Mesothelial cell of epicardium (in vitro differentiated cells): ENCODE data around the gene ACOT7. TPM values are rescaled to one million over a fixed set of nuclear protein-coding genes. Genes with fewer than 3 reads are reported as not detected.

ENCODE experiments used
- DNase-seq, 2 experiments: peaks; one replicate each; pipeline ENCODE4 v3.0.0; 2021; ENCODE audit warnings: low spot score in 2 of 2; ENCODE audit not compliant: unreplicated experiment in 2 of 2
- H3K27ac Mint-ChIP-seq: 2 replicates; pipeline ENCODE4 v1.8.0; 2021; ENCODE audit warnings: mixed read lengths
- H3K27me3 Mint-ChIP-seq: 2 replicates; pipeline ENCODE4 v1.8.0; 2021; ENCODE audit warnings: low read depth, mixed read lengths
- H3K36me3 Mint-ChIP-seq: 2 replicates; pipeline ENCODE4 v1.8.0; 2021; ENCODE audit warnings: mixed read lengths
- H3K4me1 Mint-ChIP-seq: 2 replicates; pipeline ENCODE4 v1.8.0; 2021; ENCODE audit warnings: mixed read lengths
- H3K4me3 Mint-ChIP-seq: 2 replicates; pipeline ENCODE4 v1.8.0; 2021; ENCODE audit warnings: mild to moderate bottlenecking, moderate library complexity, mixed read lengths
- H3K9me3 Mint-ChIP-seq: 2 replicates; pipeline ENCODE4 v1.8.0; 2021; ENCODE audit warnings: mixed read lengths
- CTCF ChIP-seq: fragments of 200-600 bp; sonication (generic); IDR thresholded peaks from one replicate; pipeline ENCODE4 v1.5.0; 2021; ENCODE audit warnings: antibody characterized with exemption; ENCODE audit not compliant: unreplicated experiment
- total RNA-seq: library from RNA; stranded (reverse); gene quantifications from 3 replicates; pipeline ENCODE4 v1.2.1, GENCODE V29; 2021

ACOT7 gene
- total RNA-seq, 1 donor from 2014 or later, result 20.3 TPM

GRCh38 chr1:6338695-6339094, 54.9 kb downstream of the ACOT7 start:
- no peaks in the 10 kb centered on the region for H3K27me3 Mint-ChIP-seq
- TF ChIP-seq CTCF, result no peak
- H3K9me3 Mint-ChIP-seq, result no peaks in the 10 kb centered on the region
- H3K36me3 Mint-ChIP-seq, result no peaks in the 10 kb centered on the region
- no peak for DNase-seq
- no peak overlapping the region for H3K27ac Mint-ChIP-seq
- no peak overlapping the region for H3K4me3 Mint-ChIP-seq
- H3K4me1 Mint-ChIP-seq, result peaks cover 3% of the 10 kb centered on the region

- DNase-seq, result no peak
- no peaks in the 10 kb centered on the region for H3K9me3 Mint-ChIP-seq
- no peaks in the 10 kb centered on the region for H3K36me3 Mint-ChIP-seq
- no peak overlapping the region for H3K4me3 Mint-ChIP-seq
- H3K27ac Mint-ChIP-seq, result no peak overlapping the region
- H3K27me3 Mint-ChIP-seq, result no peaks in the 10 kb centered on the region
- H3K4me1 Mint-ChIP-seq, result peaks cover 3% of the 10 kb centered on the region
- no peak for TF ChIP-seq CTCF
These were observed 56.6 kb downstream of the ACOT7 start for GRCh38 chr1:6336776-6337622.

- H3K27ac Mint-ChIP-seq, result no peak overlapping the region
- H3K9me3 Mint-ChIP-seq, result no peaks in the 10 kb centered on the region
- TF ChIP-seq CTCF, result no peak
- peaks cover 11% of the 10 kb centered on the region for H3K4me1 Mint-ChIP-seq
- H3K4me3 Mint-ChIP-seq, result no peak overlapping the region
- no peaks in the 10 kb centered on the region for H3K27me3 Mint-ChIP-seq
- H3K36me3 Mint-ChIP-seq, result no peaks in the 10 kb centered on the region
- DNase-seq, result no peak
These were observed 59.1 kb downstream of the ACOT7 start for GRCh38 chr1:6334261-6334993.

GRCh38 chr1:6332821-6333220, 60.7 kb downstream of the ACOT7 start:
- Mint-ChIP-seq H3K9me3 (no peaks in the 10 kb centered on the region), H3K36me3 (no peaks in the 10 kb centered on the region), H3K4me3 (no peak overlapping the region), H3K27me3 (no peaks in the 10 kb centered on the region), H3K4me1 (peaks cover 18% of the 10 kb centered on the region), H3K27ac (no peak overlapping the region)
- DNase-seq, result no peak
- no peak for TF ChIP-seq CTCF

- Mint-ChIP-seq H3K9me3 (no peaks in the 10 kb centered on the region), H3K4me1 (peaks cover 18% of the 10 kb centered on the region), H3K4me3 (no peak overlapping the region), H3K36me3 (no peaks in the 10 kb centered on the region), H3K27ac (no peak overlapping the region), H3K27me3 (no peaks in the 10 kb centered on the region)
- peak; percentile 20 for TF ChIP-seq CTCF
- DNase-seq, result no peak
These were observed 61.9 kb downstream of the ACOT7 start for GRCh38 chr1:6331543-6332273.
